ENCODE measurements around the gene CRHR1.

CRHR1 gene

GRCh38 chr17:45847101-45847500 lies 63.0 kb downstream of the CRHR1 start:
- no peak overlapping the region for H3K4me3 Mint-ChIP-seq
- TF ChIP-seq, protein P1, sequence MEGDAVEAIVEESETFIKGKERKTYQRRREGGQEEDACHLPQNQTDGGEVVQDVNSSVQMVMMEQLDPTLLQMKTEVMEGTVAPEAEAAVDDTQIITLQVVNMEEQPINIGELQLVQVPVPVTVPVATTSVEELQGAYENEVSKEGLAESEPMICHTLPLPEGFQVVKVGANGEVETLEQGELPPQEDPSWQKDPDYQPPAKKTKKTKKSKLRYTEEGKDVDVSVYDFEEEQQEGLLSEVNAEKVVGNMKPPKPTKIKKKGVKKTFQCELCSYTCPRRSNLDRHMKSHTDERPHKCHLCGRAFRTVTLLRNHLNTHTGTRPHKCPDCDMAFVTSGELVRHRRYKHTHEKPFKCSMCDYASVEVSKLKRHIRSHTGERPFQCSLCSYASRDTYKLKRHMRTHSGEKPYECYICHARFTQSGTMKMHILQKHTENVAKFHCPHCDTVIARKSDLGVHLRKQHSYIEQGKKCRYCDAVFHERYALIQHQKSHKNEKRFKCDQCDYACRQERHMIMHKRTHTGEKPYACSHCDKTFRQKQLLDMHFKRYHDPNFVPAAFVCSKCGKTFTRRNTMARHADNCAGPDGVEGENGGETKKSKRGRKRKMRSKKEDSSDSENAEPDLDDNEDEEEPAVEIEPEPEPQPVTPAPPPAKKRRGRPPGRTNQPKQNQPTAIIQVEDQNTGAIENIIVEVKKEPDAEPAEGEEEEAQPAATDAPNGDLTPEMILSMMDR (IDR thresholded peaks at IDR 0.05; ENCODE audit: unreplicated experiment in 3 of 3), result no peak
- no peaks in the 10 kb centered on the region for H3K4me1 Mint-ChIP-seq
- no peaks in the 10 kb centered on the region for H3K9me3 Mint-ChIP-seq
- no peak overlapping the region for H3K27ac Mint-ChIP-seq
- no peaks in the 10 kb centered on the region for H3K36me3 Mint-ChIP-seq (ENCODE audit: low read depth)
- H3K27me3 Mint-ChIP-seq (ENCODE audit: low read depth), result peaks cover 25% of the 10 kb centered on the region

- H3K36me3 Mint-ChIP-seq (ENCODE audit: low read depth), result no peaks in the 10 kb centered on the region
- H3K27me3 Mint-ChIP-seq (ENCODE audit: low read depth), result peaks cover 31% of the 10 kb centered on the region
- no peaks in the 10 kb centered on the region for H3K9me3 Mint-ChIP-seq
- H3K27ac Mint-ChIP-seq, result no peak overlapping the region
- H3K4me3 Mint-ChIP-seq, result no peak overlapping the region
- TF ChIP-seq, protein P1 (IDR thresholded peaks at IDR 0.05; ENCODE audit: unreplicated experiment in 3 of 3), result no peak
- no peaks in the 10 kb centered on the region for H3K4me1 Mint-ChIP-seq
Measured at GRCh38 chr17:45847747-45848146, 63.6 kb downstream of the CRHR1 start.

DNA sequence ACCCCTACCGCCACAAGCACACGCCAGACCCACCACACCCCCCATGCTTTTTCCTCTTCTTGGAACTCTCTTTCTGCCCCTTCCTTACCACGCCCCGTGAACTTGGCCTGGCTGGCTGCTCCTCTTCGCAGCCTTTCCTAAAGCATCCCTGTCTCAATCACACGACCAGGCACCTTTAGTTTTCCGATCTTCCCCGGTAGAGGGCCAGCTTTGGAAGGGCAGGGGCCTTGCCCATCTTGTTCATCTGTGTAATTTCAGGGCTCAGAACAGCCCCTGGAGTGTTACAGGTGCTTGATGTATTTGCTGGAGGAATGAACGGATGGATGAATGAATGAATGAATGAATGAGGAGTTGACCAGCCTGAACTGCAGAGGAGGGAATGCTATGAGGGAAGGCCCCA lies 64.3 kb downstream of the CRHR1 start:
- TF ChIP-seq, protein P1 (IDR thresholded peaks at IDR 0.05; ENCODE audit: unreplicated experiment in 3 of 3), result no peak
- no peaks in the 10 kb centered on the region for H3K9me3 Mint-ChIP-seq
- no peak overlapping the region for H3K4me3 Mint-ChIP-seq
- H3K27ac Mint-ChIP-seq, result no peak overlapping the region
- no peaks in the 10 kb centered on the region for H3K4me1 Mint-ChIP-seq
- H3K27me3 Mint-ChIP-seq (ENCODE audit: low read depth), result peaks cover 34% of the 10 kb centered on the region
- no peaks in the 10 kb centered on the region for H3K36me3 Mint-ChIP-seq (ENCODE audit: low read depth)

DNA sequence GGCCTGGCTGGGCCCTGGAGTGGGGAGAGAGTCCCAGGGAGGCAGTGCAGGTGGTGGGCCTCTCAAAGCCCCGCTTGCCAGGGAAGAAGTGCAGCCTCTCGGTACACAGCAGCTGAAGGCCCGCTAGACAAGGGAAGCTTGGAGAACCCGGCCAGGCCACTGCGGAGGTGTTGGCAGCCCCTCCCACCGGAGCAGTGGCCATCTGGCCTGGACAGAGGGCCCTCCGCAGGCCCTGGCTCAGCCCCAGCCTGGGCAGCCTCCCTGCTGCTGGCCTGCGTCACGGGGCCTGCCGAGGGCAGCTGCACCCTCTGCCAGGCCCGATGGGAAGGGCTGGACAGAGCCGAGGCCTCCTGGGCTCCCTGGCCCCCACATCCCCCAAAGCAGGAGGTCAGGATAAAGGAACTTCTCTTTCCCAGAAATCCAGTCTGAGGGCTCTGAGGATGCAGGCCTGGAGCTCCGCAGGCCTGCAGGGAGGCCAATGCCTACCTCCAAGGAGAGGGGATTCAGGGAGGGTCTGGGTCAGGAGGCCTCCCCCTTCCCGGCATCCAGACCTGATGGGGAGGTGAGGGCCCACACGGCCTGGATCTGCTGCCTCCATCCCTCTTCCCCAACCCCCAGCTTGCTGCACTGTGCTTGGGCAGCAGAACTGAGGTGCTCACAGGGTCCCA lies 64.9 kb downstream of the CRHR1 start:
- TF ChIP-seq, protein P1 (IDR thresholded peaks at IDR 0.05; ENCODE audit: unreplicated experiment in 3 of 3), result no peak
- Mint-ChIP-seq H3K36me3 (ENCODE audit: low read depth) (no peaks in the 10 kb centered on the region), H3K4me1 (no peaks in the 10 kb centered on the region), H3K27ac (no peak overlapping the region), H3K27me3 (ENCODE audit: low read depth) (peaks cover 34% of the 10 kb centered on the region), H3K4me3 (no peak overlapping the region), H3K9me3 (no peaks in the 10 kb centered on the region)

DNA sequence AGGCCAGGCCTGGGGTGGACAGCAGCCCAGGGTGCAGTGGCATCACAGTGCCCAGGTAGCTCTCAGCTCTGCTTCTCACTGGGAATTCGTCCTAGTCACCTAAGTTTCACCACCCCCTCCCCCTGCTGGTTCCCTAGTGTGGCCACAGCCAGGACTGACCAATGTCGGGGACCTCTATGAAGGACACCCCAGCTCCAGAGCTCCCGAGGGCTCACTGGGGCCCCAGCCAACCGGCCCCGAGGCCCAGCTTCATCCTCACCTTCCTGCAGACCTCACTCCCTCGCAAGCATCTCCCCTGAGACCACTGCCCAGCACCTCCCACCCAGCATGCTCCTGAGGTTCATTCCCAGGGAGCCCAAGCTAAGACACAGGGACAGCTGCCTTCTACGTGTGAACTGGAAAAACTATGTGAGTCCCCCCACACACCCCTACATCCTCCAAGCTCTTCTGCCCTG lies 65.4 kb downstream of the CRHR1 start:
- TF ChIP-seq, protein P1 (IDR thresholded peaks at IDR 0.05; ENCODE audit: unreplicated experiment in 3 of 3), result no peak
- H3K4me1 Mint-ChIP-seq, result no peaks in the 10 kb centered on the region
- H3K27me3 Mint-ChIP-seq (ENCODE audit: low read depth), result peaks cover 39% of the 10 kb centered on the region
- no peaks in the 10 kb centered on the region for H3K36me3 Mint-ChIP-seq (ENCODE audit: low read depth)
- H3K27ac Mint-ChIP-seq, result no peak overlapping the region
- no peak overlapping the region for H3K4me3 Mint-ChIP-seq
- H3K9me3 Mint-ChIP-seq, result no peaks in the 10 kb centered on the region

- Mint-ChIP-seq H3K9me3 (no peaks in the 10 kb centered on the region), H3K27me3 (ENCODE audit: low read depth) (peaks cover 42% of the 10 kb centered on the region), H3K4me1 (no peaks in the 10 kb centered on the region), H3K4me3 (no peak overlapping the region), H3K27ac (no peak overlapping the region), H3K36me3 (ENCODE audit: low read depth) (no peaks in the 10 kb centered on the region)
- TF ChIP-seq, protein P1 (IDR thresholded peaks at IDR 0.05; ENCODE audit: unreplicated experiment in 3 of 3), result no peak
Measured at GRCh38 chr17:45850011-45850410, 65.9 kb downstream of the CRHR1 start.

Data from nephron (organoid).